A549 treated with AZD9567 at 1 μM for 4 hours (cell line): Measurements from ENCODE around the gene MYH15. TPM values are rescaled to one million over a fixed set of nuclear protein-coding genes. Genes with fewer than 3 reads are reported as not detected.

Source experiments
- total RNA-seq: library from RNA; stranded (reverse); fragments of 200-300 nt; extraction: Qiagen RNA extraction; gene quantifications from 5 replicates; pipeline ENCODE4 v1.2.3, GENCODE V29; 2022; ENCODE audit not compliant: insufficient read depth

Gene MYH15
- total RNA-seq: 0.07 to 0.15 TPM (median 0.13 TPM) in 4 of 5 replicates, not detected in the other

GRCh38 chr3:108510496-108510895 is at the start of gene MYH15:
TSS of gene MYH15 (minus strand) at chr3:108510596. CDS start at chr3:108510530, 66 bp downstream.

Other genes with a start within 250 kb of the MYH15 start
- 0.05 to 0.19 TPM (median 0.06 TPM) in 3 of 5 replicates, not detected in the others for gene HHLA2, start 214.0 kb downstream of the MYH15 start, total RNA-seq
- 14.9 to 21.7 TPM (median 20.2 TPM) in 5 replicates for gene CIP2A, start 78.8 kb upstream of the MYH15 start, total RNA-seq
- gene DZIP3, start 79.1 kb upstream of the MYH15 start, total RNA-seq: 3.9 to 5.3 TPM (median 4.6 TPM) in 5 replicates
- gene RETNLB, start 246.8 kb upstream of the MYH15 start, total RNA-seq: not detected in 5 replicates